GM15510 (cell line): ENCODE data around the gene PLA2G6.

ENCODE experiments used
- POLR2A ChIP-seq: IDR thresholded peaks from 3 replicates; pipeline ENCODE4 v1.6.1; 2011; ENCODE audit warnings: borderline replicate concordance; ENCODE audit not compliant: insufficient read length; ENCODE audit errors: extremely low read depth

PLA2G6 gene

GRCh38 chr22:38073150-38074130 is 108.2 kb downstream of the PLA2G6 start:
- no peak for TF ChIP-seq POLR2A

GRCh38 chr22:38072322-38073149 is 109.1 kb downstream of the PLA2G6 start:
- TF ChIP-seq POLR2A: no peak

- TF ChIP-seq POLR2A: no peak
These were observed 110.0 kb downstream of the PLA2G6 start for GRCh38 chr22:38071421-38072321.

- TF ChIP-seq POLR2A: no peak
These were observed 111.2 kb downstream of the PLA2G6 start for GRCh38 chr22:38070250-38070921.

GRCh38 chr22:38069372-38070249 is 112.0 kb downstream of the PLA2G6 start:
- no peak for TF ChIP-seq POLR2A

- no peak for TF ChIP-seq POLR2A
These were observed 112.8 kb downstream of the PLA2G6 start for GRCh38 chr22:38068641-38069371.

GRCh38 chr22:38067761-38068360 is 113.8 kb downstream of the PLA2G6 start:
- TF ChIP-seq POLR2A: no peak

- no peak for TF ChIP-seq POLR2A
These were observed 114.6 kb downstream of the PLA2G6 start for GRCh38 chr22:38067028-38067415.

GRCh38 chr22:38066381-38067027 is 115.1 kb downstream of the PLA2G6 start:
- TF ChIP-seq POLR2A: no peak

GRCh38 chr22:38065539-38065938 is 116.1 kb downstream of the PLA2G6 start:
- no peak for TF ChIP-seq POLR2A

- no peak for TF ChIP-seq POLR2A
These were observed 118.8 kb downstream of the PLA2G6 start for GRCh38 chr22:38062791-38063190.
